WI38 (cell line): ENCODE data around the gene KCNAB3.
A peak's percentile ranks its signal among the peaks of the same experiment; 100 is the strongest.

Experiments used
- H3K4me3 ChIP-seq: 2 replicates; pipeline ENCODE4 v1.5.1; 2011; ENCODE audit warnings: low read depth, mild to moderate bottlenecking, control low read depth, low read length
- CTCF ChIP-seq: IDR thresholded peaks from 2 replicates; pipeline ENCODE4 v1.5.1; 2012; ENCODE audit warnings: low read depth, mild to moderate bottlenecking, control low read depth, low read length

KCNAB3 gene

GRCh38 chr17:7929158-7930023, at the start of gene KCNAB3:
TSS of gene KCNAB3 (minus strand) at chr17:7929856. CDS start at chr17:7929435, 421 bp downstream.
- no peak for TF ChIP-seq CTCF
- H3K4me3 ChIP-seq = peak within 1 kb of the TSS; percentile 57

DNA sequence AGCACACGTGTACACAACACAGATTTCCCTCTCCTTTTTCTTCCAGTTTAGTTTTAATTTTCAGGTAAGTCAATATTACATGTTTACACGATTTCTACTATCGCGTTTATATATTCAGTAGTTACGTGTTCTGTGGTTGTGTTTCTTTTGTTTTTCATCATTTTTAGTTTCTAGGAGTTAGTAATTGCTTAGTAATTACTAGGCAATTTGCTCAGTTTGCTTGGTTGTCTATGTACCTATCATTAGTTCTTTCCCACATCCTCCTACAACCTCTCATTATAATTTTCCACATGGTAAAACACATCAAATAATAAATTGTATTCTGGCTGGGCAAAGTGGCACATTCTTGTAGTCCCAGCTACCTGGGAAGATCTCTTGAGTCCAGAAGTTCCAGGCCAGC, 48.1 kb upstream of the KCNAB3 start:
- TF ChIP-seq CTCF = no peak
- no peak overlapping the region for H3K4me3 ChIP-seq

DNA sequence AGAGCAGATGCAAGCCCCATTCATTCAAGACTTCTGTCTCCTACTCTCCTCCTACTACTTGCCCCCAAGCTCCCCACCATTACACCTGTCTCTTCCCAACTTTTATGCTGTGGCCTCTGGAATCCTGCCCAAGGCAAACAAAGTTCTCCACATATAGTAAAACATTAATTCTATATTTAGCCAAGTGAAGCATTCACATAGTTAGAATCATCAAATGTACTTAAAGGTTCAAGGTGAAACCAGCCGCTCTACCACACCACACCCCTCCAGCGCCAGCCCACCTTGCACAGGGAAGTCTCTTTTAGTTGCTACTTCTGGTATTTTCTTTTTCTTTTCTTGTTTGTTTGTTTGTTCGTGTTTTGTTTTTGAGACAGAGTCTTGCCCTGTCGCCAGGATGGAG, 47.4 kb upstream of the KCNAB3 start:
- no peak for TF ChIP-seq CTCF
- no peak overlapping the region for H3K4me3 ChIP-seq

DNA sequence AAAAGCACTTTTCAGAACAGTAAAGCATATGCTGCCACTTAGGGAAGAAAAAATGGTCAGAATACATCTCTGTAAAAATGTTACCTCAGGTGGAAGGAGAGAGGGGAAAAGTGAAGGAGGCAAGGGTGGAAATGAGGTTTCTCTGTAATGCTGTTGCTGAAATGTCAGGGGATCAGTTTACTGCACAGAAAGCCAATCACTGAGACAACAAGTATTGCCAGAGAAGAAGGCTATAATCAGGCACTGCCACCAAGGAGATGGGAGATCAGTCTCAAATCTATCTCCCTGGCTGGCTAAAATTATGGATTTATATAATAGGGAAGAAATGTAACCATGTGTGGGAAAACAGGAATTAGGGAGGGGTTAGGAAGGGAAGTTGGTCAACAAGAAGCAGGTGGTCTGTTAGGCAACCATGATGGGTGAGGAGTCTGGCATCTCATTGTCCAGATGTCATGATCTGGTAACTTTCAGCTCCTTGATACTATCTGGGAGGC, 45.0 kb upstream of the KCNAB3 start:
- no peak for TF ChIP-seq CTCF

DNA sequence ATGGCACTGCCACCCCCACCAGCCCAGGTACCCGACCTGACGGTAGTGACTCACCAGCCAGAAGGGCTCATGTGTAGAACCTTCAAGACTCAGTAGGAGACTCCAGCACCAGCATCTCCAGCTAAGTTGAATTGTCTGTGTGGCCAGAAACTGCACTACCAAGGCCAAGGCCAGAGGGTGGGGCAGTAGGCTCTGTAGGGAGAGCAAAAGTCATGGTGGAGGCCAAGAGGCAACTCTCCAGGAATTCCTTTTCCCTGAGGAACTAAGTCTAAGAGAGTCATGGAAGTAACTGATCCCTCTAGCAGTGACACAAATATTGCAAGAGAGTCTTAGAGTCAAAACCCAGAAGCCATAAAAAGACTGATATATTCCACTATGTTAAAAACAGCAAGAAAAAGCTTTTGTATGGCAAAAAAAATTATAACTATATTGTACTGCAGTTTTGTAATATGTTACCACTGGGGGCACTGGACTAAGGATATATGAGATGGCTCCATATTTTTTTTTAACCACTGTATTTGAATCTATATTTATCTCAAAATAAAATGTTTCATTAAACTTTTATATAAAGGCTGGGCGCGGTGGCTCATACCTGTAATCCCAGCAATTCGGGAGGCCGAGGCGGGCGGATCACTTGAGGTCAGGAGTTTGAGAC, 42.6 kb upstream of the KCNAB3 start:
- no peak overlapping the region for H3K4me3 ChIP-seq
- TF ChIP-seq CTCF = no peak

More for the DNA sequence above, 45.0 kb upstream of the KCNAB3 start:
- no peak overlapping the region for H3K4me3 ChIP-seq

- no peak for TF ChIP-seq CTCF
These were observed 42.0 kb upstream of the KCNAB3 start for GRCh38 chr17:7971651-7972050.

GRCh38 chr17:7969433-7969832, 39.8 kb upstream of the KCNAB3 start:
- H3K4me3 ChIP-seq = no peak overlapping the region
- no peak for TF ChIP-seq CTCF

More at GRCh38 chr17:7971651-7972050, 42.0 kb upstream of the KCNAB3 start:
- no peak overlapping the region for H3K4me3 ChIP-seq
